GM04503 (cell line): ENCODE measurements around the gene FBN1.
A peak's percentile ranks its signal among the peaks of the same experiment; 100 is the strongest.

Experiments
- DNase-seq: peaks from one replicate; pipeline ENCODE4 v3.0.0-alpha.2; 2012; ENCODE audit warnings: low read depth

FBN1 gene

GRCh38 chr15:48553559-48553958, 92.0 kb downstream of the FBN1 start:
- no peak for DNase-seq

DNA sequence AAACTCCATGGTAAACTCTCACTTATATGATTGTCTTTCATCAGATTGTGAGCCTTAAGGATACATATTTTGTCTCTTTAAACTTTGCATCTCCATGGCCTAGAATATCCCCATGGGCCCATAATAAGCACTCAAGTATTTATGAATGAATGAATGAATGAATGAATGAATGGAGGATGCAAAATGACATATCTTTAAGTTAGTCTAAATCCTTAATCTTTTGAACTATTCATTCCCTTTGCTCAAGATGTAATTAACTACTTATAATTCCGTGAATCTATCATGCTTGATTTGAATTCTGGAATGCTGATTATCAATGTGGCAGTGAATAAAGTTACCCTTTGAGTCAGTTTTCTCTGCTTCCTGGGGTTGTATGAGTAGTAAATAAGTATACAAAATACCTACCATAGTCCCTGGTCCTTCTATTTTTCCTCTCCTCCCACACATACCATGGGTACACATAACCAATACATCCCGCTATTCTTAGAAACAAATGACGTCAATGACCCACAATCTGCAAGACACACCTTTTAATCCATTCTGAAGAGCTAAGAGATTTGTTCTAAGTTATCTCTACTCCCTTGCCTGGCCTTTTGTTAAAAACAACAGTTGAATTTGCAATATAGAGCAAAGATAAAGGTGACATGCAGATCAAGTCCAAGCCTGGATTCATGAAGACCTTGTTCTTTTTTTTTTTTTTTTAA, 94.5 kb downstream of the FBN1 start:
- DNase-seq = no peak

- no peak for DNase-seq
These were observed 97.1 kb downstream of the FBN1 start for GRCh38 chr15:48548455-48548854.

DNA sequence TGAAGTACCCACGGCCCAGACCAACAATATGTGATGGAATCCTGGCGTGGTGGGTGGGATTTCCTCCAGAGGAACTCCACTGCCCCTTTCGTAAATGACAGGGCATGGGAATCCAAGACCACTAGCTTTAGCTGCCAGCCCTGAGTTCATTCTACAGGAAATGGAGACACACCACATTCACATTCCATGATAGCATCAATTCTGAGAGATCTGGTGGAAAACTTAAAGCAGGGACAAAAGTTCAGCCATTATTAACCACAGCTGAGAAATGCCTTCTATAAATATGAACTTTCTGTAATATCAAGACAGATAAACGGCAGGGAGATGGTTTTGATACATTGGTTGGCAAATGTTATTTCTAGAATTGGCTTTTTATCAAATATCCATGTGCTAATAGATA, 98.2 kb downstream of the FBN1 start:
- no peak for DNase-seq

GRCh38 chr15:48546296-48546695, 99.2 kb downstream of the FBN1 start:
- no peak for DNase-seq

GRCh38 chr15:48544778-48545177, 100.7 kb downstream of the FBN1 start:
- no peak for DNase-seq

GRCh38 chr15:48541341-48542278, 103.9 kb downstream of the FBN1 start:
- DNase-seq = peak; percentile 70

- no peak for DNase-seq
These were observed 104.8 kb downstream of the FBN1 start for GRCh38 chr15:48540756-48541155.

DNA sequence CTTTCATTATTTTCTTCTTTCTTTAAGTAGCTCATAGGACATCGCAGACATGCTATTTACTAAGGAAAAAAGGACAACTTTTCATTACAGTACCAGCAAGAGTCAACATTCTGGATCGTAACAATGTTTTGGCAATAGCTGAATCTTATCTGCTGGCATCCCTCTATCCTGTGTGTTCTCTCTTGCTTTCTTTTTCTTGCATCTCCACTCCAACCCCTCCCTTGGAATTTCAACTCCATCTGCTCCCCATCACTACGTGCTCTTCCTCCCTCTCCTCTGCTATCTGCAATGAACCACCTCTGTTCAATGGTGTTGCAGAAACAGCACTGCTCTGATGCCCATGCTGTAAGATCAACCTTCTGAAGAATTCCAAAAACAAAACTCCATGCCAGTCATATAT, 106.6 kb downstream of the FBN1 start:
- DNase-seq = no peak

DNA sequence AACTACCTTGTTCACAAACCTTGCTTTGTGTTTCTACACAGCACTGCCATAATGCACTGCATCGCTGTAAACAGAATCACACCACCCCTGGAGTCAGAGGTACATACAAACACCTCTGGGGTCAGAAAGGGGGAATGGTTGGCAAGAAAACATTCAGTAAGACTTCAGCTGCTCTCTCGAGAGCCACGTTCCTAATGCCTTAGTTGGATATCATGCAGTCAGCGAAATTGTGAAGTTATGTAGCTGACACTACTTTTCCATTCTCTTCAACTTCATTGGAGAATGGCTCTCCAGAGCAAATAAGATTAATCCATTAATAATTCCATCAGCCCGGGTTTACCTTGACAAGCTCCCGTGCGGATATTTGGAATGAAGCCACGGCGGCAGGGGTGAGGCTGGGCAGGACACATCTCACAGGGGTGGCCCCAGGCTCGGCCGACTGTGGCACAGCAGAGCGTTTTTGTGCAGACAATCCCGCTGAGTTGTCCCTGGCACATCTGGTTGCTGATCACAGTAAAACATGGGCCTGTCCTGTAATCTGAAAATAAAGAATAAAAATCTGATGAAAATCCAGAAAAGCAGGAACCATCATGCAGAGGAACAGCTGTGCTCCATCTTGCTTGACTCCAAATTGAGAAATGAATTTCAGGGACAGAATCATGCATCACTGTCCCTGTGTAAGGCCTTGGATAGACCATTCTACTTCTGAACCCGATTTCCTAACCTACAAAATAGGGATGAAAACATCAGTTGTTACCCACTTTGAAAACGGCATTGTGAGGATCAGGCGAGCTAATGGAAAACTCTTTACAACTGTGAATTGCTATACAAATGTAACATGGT, 108.0 kb downstream of the FBN1 start:
- no peak for DNase-seq

DNA sequence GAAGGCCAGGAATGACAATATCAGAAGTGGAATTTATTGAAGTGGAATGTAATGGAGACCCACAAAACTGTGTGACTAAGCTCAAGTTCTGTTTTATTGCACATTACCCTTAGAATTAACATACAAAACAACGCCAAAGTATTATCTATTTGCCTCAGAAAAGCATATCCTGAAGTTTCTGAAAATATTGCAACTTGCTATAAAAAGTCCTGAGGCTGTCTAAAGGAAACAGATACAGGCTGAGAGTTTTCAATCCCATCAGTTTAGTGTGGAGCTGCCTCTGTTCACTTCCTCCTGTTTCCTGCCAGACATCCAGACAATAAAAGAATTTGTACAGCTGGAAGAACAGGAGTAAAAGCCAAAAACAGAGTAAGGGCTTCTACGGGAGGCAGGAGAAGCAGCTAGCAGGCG, 108.8 kb downstream of the FBN1 start:
- DNase-seq = no peak

DNA sequence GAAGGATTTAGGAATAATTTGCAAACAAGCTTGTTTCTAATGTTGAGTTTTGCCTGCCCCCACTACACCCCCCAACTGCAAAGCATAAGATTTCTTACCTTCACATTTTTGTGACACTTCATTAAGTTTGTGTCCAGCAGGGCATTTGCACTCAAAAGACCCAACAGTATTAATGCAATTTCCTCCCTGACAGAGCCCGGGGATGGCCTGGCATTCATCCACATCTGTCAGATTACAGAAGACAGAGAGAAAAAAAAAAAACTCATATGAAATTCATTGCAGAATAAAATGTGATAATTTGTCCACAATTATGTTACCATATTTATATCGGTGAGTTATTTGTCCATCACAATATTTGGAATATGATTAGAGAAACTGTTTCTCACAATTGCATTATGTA, 111.5 kb downstream of the FBN1 start:
- DNase-seq = no peak

DNA sequence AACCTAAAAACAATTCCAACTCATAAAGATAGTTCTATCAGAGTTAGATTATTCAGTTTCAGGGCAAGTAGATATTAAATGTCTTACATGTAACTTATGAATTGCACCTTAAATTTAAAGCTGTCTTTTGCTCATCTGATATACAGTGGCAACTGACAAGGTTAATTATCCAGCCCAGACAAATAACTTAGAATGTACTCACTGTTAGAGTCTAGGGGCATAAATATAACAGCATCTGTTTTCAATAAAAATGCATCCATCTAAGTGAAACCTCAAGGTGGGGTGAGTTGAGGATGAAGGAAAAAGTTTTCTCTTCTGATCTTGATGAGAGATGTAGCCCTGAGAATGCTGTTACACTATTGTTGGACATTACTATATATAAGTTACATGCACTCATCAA, 112.6 kb downstream of the FBN1 start:
- DNase-seq = no peak

GRCh38 chr15:48530528-48530927, 115.0 kb downstream of the FBN1 start:
- DNase-seq = no peak

DNA sequence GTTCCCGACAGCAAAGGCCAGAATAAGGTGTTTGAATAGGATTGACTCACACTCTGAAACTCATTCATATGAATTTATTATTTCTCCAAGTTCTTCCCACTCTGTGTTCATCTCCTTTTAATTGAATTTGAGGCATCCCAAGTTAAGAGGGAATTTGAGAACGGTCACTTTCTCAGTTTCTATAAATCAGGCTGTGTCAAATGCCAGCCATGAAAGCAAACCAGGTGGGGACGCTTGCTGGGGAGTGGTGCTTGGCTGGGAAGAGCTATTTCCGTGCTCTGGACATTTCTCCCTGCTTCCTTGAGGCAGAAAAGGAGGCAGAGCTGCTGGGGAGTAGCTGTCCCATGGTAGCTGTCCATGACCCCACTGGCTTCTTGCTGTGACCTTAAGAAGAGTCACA, 116.6 kb downstream of the FBN1 start:
- no peak for DNase-seq

DNA sequence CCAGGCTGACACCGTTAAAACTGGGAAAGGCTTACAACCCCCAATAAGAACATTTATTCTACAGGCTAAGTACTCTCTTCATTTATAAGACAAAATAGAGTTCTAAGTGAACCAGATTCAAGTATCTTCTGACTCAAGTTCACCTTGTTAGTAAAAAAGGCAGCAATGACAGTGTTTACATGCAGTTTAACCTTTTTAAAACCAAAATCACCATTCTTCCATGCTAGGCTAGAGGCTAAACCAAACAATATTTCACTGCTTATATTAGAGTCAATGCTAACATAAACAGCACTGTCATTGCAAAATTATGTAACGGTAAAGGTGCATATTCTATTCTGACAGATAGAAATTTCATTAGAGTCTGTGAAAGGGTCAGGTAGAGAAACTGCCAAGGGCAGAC, 118.0 kb downstream of the FBN1 start:
- DNase-seq = no peak

DNA sequence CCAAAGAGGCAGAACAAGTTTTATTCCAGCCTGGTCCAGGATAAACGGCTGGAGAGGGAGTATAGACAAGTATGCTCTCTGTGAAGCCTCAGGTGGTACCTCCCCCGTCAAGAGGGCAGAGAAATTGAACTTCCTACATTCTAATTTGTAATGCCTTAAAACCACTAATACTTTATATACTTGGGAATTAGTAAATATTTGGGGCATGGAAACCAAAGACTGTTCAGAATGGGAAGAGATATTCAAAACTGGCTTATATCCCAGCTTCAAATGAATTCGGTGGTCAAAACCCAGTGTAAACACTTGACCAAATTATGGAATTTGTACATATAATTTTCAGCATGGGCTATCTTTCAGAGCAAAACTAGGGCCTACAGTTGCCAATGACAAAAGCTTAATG, 122.6 kb downstream of the FBN1 start:
- no peak for DNase-seq

DNA sequence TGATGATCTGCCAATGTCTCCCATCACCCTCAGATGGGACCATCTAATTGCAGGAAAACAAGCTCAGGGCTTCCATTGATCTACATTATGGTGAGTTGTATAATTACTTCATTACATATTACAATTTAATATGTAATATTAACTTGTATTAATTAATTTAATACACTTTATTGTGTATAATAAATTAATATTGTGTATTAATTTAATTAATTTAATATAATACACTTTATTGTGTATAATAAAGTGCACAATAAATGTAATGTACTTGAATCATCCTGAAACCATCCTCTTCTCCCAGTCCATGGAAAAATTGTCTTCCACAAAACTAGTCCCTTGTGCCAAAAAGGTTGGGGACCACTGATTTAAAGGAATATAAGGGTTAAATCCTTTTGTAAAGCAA, 123.4 kb downstream of the FBN1 start:
- no peak for DNase-seq

DNA sequence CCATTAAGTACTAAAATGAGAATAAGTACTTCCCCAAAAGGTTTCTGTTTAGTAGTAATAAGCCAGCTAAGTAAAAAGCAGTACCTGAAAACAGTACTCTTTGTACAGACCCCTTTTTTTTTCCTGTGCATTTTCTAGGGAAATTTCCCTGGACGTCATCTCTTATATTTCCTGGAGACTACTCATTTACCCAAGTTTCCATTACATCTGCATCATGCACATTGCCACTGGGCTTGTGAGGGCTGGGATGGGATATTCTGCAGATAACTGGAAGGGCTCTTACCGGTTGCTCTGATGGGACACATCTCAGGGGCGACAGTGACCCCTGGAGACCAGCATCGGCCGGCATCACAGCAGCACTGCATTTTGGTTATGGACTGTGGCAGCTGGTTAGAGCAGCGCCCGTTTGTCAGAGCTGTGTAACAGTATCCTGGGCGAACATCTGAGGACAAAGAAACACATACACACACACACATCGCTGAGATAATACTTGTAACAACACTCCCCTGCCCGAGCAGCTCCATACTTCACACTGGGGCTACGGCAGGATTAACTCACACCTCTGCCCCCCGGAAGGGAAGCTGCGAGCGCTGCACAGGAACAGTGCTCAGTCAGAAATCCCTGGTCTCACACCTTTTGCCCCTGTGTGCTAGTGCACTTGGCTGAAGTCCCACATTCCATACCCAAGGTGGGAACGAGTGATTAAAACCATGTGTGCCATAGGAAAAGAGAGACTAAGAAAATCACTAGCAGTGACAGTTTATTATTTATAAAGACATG, 124.9 kb downstream of the FBN1 start:
- DNase-seq = no peak

- DNase-seq = no peak
These were observed 129.4 kb downstream of the FBN1 start for GRCh38 chr15:48516121-48516520.

DNA sequence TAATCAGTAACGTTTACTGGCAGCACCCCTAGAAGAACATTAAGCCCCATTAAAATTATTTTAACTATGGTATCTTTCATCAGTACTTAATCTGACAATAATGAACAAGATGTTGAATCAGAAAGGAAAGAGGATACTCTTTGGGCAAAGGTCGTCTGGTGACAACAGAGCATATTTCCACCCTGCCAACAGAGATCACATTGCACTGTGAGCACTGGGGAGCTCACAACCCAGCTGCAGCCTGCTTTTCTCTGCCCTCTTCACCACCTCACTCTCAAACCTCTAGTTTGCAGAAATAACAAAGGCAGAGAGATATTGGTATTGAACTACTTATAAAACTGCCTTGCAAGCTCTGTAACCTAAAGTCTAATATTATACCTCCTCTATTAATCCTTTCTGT, 130.0 kb downstream of the FBN1 start:
- DNase-seq = no peak
